ENCODE measurements around the gene OR10AD1. TPM values are rescaled to one million over a fixed set of nuclear protein-coding genes. Genes with fewer than 3 reads are reported as not detected.

The OR10AD1 gene
- polyA plus RNA-seq, 1 of the 3 experiments (the other 2 are of a cell fraction), result not detected

- Histone ChIP-seq H3K36me3 (replicated peaks in 1 of 2; ENCODE audit: control insufficient read depth in 1 of 2, insufficient read depth in 2 of 2, low read length in 1 of 2) (no peaks in the 10 kb centered on the region), H3K4me1 (ENCODE audit: control insufficient read depth in 1 of 2, insufficient read depth in 2 of 2, low read depth in 1 of 2, low read length in 1 of 2) (peaks cover 7 to 16% of the 10 kb centered on the region in 2 experiments), H3K79me2 (ENCODE audit: insufficient read depth) (no peaks in the 10 kb centered on the region), H3K4me3 (ENCODE audit: low read depth in 2 of 2, low read length in 1 of 2) (peak overlapping the region; percentile 67 to 83), H3F3A (replicated peaks; ENCODE audit: insufficient read depth) (peaks cover 19% of the 10 kb centered on the region), H3K27ac (ENCODE audit: low read depth in 2 of 2, low read length in 1 of 2) (peak overlapping the region; percentile 64 to 96), H3K9ac (peak overlapping the region; percentile 81), H4K20me1 (ENCODE audit: insufficient read depth) (no peaks in the 10 kb centered on the region), H3K4me2 (peak overlapping the region; percentile 81), H3K9me3 (no peaks in the 10 kb centered on the region), H3K27me3 (ENCODE audit: insufficient read depth) (no peaks in the 10 kb centered on the region), H3K9me2 (no peaks in the 10 kb centered on the region), H2AFZ (ENCODE audit: low read depth) (peak overlapping the region; percentile 100)
- WGBS (ENCODE audit: low lambda C conversion rate), result 59% methylated on average over 13 of the region's 26 CpGs
- ChIA-PET POLR2A (interaction anchor here (1.1 kb wide), 1 partner anchor 16 kb away, joined by 3 read pairs; the partner anchor contains the start of gene CCDC184), CTCF (interaction anchor here (0.6 to 6.4 kb wide), 7 partner anchors 12 to 420 kb away, joined by 3 to 90 read pairs (median 4); partner anchors contain the start of genes ASB8 and CCDC184)
- DNase-seq, result peak; percentile 50
- TF ChIP-seq CTCF (IDR thresholded peaks at IDR 0.05) (no peak), JUND (IDR thresholded peaks at IDR 0.05) (no peak), RCOR1 (IDR thresholded peaks at IDR 0.05; ENCODE audit: low read length) (no peak), SIN3A (IDR thresholded peaks at IDR 0.05; ENCODE audit: borderline replicate concordance, low read depth, low read length) (no peak), TAF1 (IDR thresholded peaks at IDR 0.05; ENCODE audit: borderline replicate concordance, low read depth, low read length) (no peak), NFIC (IDR thresholded peaks at IDR 0.05; ENCODE audit: borderline replicate concordance) (no peak), GABPA (IDR thresholded peaks at IDR 0.05; ENCODE audit: low read depth) (0 out of 2 replicates have a peak, but pooled peaks have one; percentile 12)
- TF ChIP-seq, protein P1, sequence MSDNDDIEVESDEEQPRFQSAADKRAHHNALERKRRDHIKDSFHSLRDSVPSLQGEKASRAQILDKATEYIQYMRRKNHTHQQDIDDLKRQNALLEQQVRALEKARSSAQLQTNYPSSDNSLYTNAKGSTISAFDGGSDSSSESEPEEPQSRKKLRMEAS (IDR thresholded peaks at IDR 0.05; ENCODE audit: low read depth), result no peak
- TF ChIP-seq, protein P2, sequence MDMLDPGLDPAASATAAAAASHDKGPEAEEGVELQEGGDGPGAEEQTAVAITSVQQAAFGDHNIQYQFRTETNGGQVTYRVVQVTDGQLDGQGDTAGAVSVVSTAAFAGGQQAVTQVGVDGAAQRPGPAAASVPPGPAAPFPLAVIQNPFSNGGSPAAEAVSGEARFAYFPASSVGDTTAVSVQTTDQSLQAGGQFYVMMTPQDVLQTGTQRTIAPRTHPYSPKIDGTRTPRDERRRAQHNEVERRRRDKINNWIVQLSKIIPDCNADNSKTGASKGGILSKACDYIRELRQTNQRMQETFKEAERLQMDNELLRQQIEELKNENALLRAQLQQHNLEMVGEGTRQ (IDR thresholded peaks at IDR 0.05; ENCODE audit: borderline replicate concordance, low read depth, low read length), result no peak
These were observed 4.5 kb downstream of the OR10AD1 start for GRCh38 chr12:48198672-48198971.

DNA sequence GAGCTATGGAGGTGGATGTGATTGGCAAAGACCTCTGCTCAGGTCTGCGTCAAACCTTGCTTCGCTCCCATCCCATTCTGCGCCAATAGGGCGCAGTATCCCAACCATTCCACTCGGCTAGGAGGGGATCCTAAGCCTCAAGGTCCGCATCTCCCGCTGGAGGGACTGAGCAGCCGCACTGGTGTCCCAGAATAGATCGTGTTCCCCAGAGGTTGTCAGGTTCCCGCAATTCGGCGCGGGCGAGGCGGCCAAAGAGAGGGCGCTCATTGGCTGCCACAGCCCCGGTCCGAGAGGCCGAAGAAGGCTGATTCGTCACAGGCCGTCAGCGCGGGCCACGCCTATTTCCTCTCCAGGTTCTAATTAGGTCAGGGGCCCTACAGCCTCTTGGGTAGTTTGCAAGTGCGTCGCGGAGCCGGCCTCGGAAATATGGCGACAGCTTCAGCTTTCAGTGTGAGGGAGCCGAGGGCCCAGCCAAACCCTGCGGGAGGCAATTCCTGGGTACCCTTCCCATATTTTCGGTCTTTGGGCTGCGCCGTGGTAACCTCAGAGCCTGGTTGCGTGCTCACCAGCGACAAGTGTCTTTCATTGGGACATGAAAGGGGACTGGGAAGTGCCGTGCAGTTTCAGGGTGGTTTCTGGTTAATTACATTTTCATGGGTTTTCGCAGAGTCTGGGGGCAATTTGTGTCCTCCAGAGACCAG is 5.0 kb downstream of the OR10AD1 start:
- peak overlapping the region; percentile 81 for H3K4me2 ChIP-seq
- ChIA-PET CTCF (interaction anchor here (0.6 to 6.4 kb wide), 19 partner anchors 11 to 427 kb away, joined by 3 to 90 read pairs (median 5); partner anchors contain the start of genes ASB8 and CCDC184), POLR2A (interaction anchor here (0.6 to 1.2 kb wide), 3 partner anchors 13 to 92 kb away, joined by 3 read pairs; partner anchors contain the start of genes CCDC184 and SENP1)
- H3K79me2 ChIP-seq (ENCODE audit: insufficient read depth), result no peaks in the 10 kb centered on the region
- peak overlapping the region; percentile 67 to 83 for H3K4me3 ChIP-seq (ENCODE audit: low read depth in 2 of 2, low read length in 1 of 2)
- H3K4me1 ChIP-seq (ENCODE audit: control insufficient read depth in 1 of 2, insufficient read depth in 2 of 2, low read depth in 1 of 2, low read length in 1 of 2), result peaks cover 7 to 19% of the 10 kb centered on the region in 2 experiments
- H4K20me1 ChIP-seq (ENCODE audit: insufficient read depth), result no peaks in the 10 kb centered on the region
- 0% methylated on average over 18 of the region's 39 CpGs for WGBS (ENCODE audit: low lambda C conversion rate)
- peak overlapping the region; percentile 100 for H2AFZ ChIP-seq (ENCODE audit: low read depth)
- peak; percentile 91 for DNase-seq
- peak overlapping the region; percentile 81 for H3K9ac ChIP-seq
- no peaks in the 10 kb centered on the region for H3K36me3 ChIP-seq (replicated peaks in 1 of 2; ENCODE audit: control insufficient read depth in 1 of 2, insufficient read depth in 2 of 2, low read length in 1 of 2)
- H3K27me3 ChIP-seq (ENCODE audit: insufficient read depth), result no peaks in the 10 kb centered on the region
- H3F3A ChIP-seq (replicated peaks; ENCODE audit: insufficient read depth), result peaks cover 19% of the 10 kb centered on the region
- no peaks in the 10 kb centered on the region for H3K9me2 ChIP-seq
- H3K9me3 ChIP-seq, result no peaks in the 10 kb centered on the region
- peak overlapping the region; percentile 64 to 96 for H3K27ac ChIP-seq (ENCODE audit: low read depth in 2 of 2, low read length in 1 of 2)
- TF ChIP-seq RFX5 (IDR thresholded peaks at IDR 0.05; ENCODE audit: low read length) (peak; percentile 83), FOSL2 (IDR thresholded peaks at IDR 0.05; ENCODE audit: borderline replicate concordance, low read depth) (no peak), EP300 (IDR thresholded peaks at IDR 0.05; ENCODE audit: borderline replicate concordance in 1 of 2, low read depth in 1 of 2, low read length in 1 of 2) (no peak), GATA2 (CRISPR knock-in tag; IDR thresholded peaks at IDR 0.05) (no peak), POLR2AphosphoS5 (IDR thresholded peaks at IDR 0.05; ENCODE audit: low read depth, low read length) (peak; percentile 97), JUND (IDR thresholded peaks at IDR 0.05) (no peak), NRF1 (IDR thresholded peaks at IDR 0.05; ENCODE audit: low read depth, low read length) (peak; percentile 37; the same call in 1 of the 2 replicates), GABPA (IDR thresholded peaks at IDR 0.05; ENCODE audit: low read depth) (no peak), TCF12 (IDR thresholded peaks at IDR 0.05) (peak; percentile 24; the same call in 1 of the 2 replicates), CHD2 (IDR thresholded peaks at IDR 0.05; ENCODE audit: low read length, partially characterized antibody) (peak; percentile 62), FOXJ3 (CRISPR knock-in tag; IDR thresholded peaks at IDR 0.05) (peak; percentile 61), TAF1 (IDR thresholded peaks at IDR 0.05; ENCODE audit: borderline replicate concordance, low read depth, low read length) (peak; percentile 85), SMC3 (IDR thresholded peaks at IDR 0.05; ENCODE audit: low read depth, low read length) (peak; percentile 11; the same call in 1 of the 2 replicates), RXRA (IDR thresholded peaks at IDR 0.05; ENCODE audit: borderline replicate concordance, low read depth) (no peak)
- TF ChIP-seq, protein P2 (IDR thresholded peaks at IDR 0.05; ENCODE audit: borderline replicate concordance, low read depth, low read length), result no peak
- TF ChIP-seq, protein P1 (IDR thresholded peaks at IDR 0.05; ENCODE audit: low read depth), result peak; percentile 62; the same call in 1 of the 2 replicates

Data from SK-N-SH (cell line).